SK-N-MC (cell line): ENCODE measurements around the gene SBNO1.

ENCODE experiments used
- EZH2 ChIP-seq: fragments of 200-600 bp; sonication (generic); IDR thresholded peaks from one replicate; pipeline ENCODE4 v1.6.1; 2017; ENCODE audit warnings: antibody characterized with exemption
- POLR2AphosphoS5 ChIP-seq: IDR thresholded peaks from 2 replicates; pipeline ENCODE4 v1.6.1; 2012; ENCODE audit warnings: mild to moderate bottlenecking, low read depth, low read length, borderline replicate concordance

DNA sequence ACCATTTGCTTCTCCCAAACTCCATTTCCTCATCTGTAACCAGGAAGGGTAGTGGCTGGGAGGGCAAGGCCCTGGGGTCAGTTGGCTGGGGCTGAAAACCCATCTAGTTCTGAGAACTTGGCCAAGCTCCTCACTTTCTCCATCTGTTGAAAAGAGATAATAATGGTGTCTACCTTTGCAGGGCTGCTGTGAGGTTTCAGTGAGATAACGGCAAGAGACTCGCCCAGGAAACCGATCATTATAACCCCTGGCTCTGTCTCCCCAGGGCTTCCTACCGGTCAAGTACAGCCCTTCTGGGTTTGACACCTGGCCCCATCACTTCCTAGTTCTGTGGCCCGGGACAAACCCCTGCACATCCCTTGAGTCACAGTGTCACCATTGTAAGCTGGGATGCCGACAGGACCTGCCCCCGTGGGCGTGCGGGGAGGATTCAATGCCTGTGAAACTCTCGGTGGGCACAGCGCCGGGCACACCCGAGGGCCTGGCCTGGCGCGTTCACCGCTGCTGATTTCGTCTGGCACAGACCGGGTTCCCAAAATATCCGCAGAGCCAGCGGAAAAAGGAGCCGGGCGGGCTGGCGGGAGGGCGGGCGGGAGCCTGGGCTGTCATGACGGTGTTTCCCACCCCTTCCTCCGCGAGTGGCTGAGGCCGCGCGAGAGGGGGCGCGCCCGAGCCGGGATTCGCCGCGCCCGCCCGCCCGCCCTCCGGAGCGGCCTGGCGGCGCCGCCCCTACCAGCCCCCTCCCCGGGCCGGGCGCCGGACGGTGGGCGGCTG lies 23.7 kb upstream of the SBNO1 start:
- TF ChIP-seq EZH2 (no peak), POLR2AphosphoS5 (no peak)
